Subcutaneous adipose tissue (tissue), 4 donors: Measurements from ENCODE around the gene FUBP3. TPM values are rescaled to one million over a fixed set of nuclear protein-coding genes. Genes with fewer than 3 reads are reported as not detected.

Source experiments
- CTCF ChIP-seq: fragments of 450-650 bp; IDR thresholded peaks from one replicate; pipeline ENCODE4 v1.5.1; 2016; ENCODE audit warnings: low read depth, mild to moderate bottlenecking, control low read depth, antibody characterized with exemption, moderate library complexity
- total RNA-seq, 4 donors: library from RNA; depleted of rRNA; stranded (reverse); fragments of >200 nt; gene quantifications; one replicate each; pipeline ENCODE4 v1.1.0, GENCODE V29; 2016

The FUBP3 gene
- total RNA-seq, 4 donors from 2014 or later, result 29.9 to 39.9 (median 37.9) TPM

GRCh38 chr9:130593020-130593419 lies 13.6 kb downstream of the FUBP3 start:
- TF ChIP-seq CTCF, result no peak

- TF ChIP-seq CTCF, result no peak
These were observed 17.9 kb downstream of the FUBP3 start for GRCh38 chr9:130597228-130597627.

- no peak for TF ChIP-seq CTCF
These were observed 18.8 kb downstream of the FUBP3 start for GRCh38 chr9:130598188-130598587.

GRCh38 chr9:130599625-130600024 lies 20.2 kb downstream of the FUBP3 start:
- TF ChIP-seq CTCF, result no peak

- no peak for TF ChIP-seq CTCF
These were observed 21.7 kb downstream of the FUBP3 start for GRCh38 chr9:130601100-130601499.

- TF ChIP-seq CTCF, result no peak
These were observed 24.9 kb downstream of the FUBP3 start for GRCh38 chr9:130604295-130604694.

GRCh38 chr9:130606887-130607600 lies 27.7 kb downstream of the FUBP3 start:
- TF ChIP-seq CTCF, result no peak
